Gastroesophageal sphincter (tissue), 3 donors: ENCODE measurements around the gene GPS1.

Source experiments
- EP300 ChIP-seq: sonication (generic); formaldehyde crosslinking; IDR thresholded peaks from one replicate; pipeline ENCODE4 v1.6.1; 2017; ENCODE audit warnings: antibody characterized with exemption, mild to moderate bottlenecking
- POLR2A ChIP-seq, 2 donors: fragments of 450-650 bp; IDR thresholded peaks; one replicate each; pipeline ENCODE4 v1.6.1; 2017; ENCODE audit warnings: antibody characterized with exemption in 2 of 2, mild to moderate bottlenecking in 2 of 2, moderate library complexity in 1 of 2
- POLR2AphosphoS5 ChIP-seq: sonication (generic); formaldehyde crosslinking; IDR thresholded peaks from one replicate; pipeline ENCODE4 v1.6.1; 2017; ENCODE audit warnings: antibody characterized with exemption
- TF ChIP-seq, protein P1 (sequence below), 4 experiments: fragments of 200-600 bp in 2 of 4; fragments of 450-650 bp in 2 of 4; sonication (generic) in 1 of 4; IDR thresholded peaks; one replicate each; pipeline ENCODE4 v1.5.1; 2017 to 2019; ENCODE audit warnings: antibody characterized with exemption in 4 of 4, mild to moderate bottlenecking in 2 of 4, moderate library complexity in 2 of 4

DNA sequence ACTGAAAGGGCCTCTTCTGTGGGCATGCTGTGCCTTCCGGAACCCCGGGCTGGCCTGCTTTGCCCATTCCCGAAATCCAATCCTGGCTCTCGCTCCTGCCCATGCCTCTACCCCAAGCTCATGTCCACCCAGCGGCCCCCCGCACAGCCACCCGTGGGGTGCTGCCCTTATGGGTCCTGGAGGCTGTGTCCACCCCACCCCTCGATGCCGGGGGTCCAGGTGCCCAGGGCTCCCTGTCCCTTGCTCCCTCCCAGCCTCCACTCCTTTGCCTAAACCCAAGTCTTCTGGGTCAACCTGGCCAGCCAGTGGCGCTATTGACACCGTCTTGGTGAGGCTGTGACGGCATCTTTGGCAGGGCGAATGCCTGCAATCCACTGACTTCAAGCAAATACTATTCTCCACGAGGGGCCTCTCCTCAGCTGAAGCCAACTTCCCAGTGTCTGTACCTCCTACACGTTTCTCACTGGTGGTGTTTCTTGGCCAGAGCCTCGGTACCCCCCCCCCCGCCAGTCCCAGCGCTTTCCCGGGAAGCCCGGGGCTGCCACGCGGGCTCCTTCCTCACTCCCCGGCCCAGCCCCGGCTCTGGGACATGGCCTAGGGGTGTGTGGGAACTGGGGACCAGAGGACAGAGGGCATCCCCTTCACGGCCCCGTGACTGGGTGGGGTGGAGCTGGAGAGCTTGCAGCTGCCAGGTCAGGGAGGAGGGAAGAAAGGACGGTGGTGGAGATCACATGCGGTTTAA lies 26.1 kb downstream of the GPS1 start:
- TF ChIP-seq, protein P1, sequence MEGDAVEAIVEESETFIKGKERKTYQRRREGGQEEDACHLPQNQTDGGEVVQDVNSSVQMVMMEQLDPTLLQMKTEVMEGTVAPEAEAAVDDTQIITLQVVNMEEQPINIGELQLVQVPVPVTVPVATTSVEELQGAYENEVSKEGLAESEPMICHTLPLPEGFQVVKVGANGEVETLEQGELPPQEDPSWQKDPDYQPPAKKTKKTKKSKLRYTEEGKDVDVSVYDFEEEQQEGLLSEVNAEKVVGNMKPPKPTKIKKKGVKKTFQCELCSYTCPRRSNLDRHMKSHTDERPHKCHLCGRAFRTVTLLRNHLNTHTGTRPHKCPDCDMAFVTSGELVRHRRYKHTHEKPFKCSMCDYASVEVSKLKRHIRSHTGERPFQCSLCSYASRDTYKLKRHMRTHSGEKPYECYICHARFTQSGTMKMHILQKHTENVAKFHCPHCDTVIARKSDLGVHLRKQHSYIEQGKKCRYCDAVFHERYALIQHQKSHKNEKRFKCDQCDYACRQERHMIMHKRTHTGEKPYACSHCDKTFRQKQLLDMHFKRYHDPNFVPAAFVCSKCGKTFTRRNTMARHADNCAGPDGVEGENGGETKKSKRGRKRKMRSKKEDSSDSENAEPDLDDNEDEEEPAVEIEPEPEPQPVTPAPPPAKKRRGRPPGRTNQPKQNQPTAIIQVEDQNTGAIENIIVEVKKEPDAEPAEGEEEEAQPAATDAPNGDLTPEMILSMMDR (IDR thresholded peaks at IDR 0.05), result no peak
- no peak for TF ChIP-seq POLR2AphosphoS5
- no peak for TF ChIP-seq POLR2A (IDR thresholded peaks at IDR 0.05)
- no peak for TF ChIP-seq EP300
